ENCODE results near the gene MTHFD1L.

The MTHFD1L gene

GRCh38 chr6:151128763-151129370 is 263.4 kb downstream of the MTHFD1L start:
- no peak for DNase-seq

- peak; percentile 53 for DNase-seq
Measured at GRCh38 chr6:151130329-151130728, 264.8 kb downstream of the MTHFD1L start.

- DNase-seq = no peak
Measured at GRCh38 chr6:151131324-151132007, 266.0 kb downstream of the MTHFD1L start.

DNA sequence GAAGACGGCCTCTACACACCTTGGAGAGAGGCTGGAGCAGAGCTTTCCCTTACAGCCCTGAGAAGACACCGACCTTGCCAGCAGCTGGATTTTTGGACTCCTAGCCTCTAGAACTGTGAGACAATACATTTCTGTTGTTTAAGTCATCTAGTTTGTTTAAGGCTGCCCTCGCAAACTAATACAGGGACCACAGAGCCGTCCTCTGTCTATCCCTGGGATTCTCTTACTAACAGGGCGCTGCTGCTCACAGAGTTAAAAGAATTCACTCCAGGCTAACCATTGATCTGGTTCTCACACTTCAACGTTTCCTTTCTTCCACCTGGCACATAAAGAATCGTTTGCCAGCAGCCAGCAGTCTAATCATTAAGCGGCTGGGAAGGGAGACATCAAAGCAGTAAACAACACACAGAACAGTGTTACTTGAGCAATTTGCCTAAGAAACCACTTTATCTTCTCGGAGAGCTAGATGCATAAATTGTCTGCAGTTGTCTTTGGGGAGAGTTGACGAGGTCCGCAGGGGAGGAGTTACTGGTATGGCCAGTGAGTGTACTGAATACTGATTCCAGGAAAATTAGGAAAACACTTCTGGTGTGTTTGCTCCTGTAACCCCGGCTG is 270.7 kb downstream of the MTHFD1L start:
- DNase-seq = no peak

DNA sequence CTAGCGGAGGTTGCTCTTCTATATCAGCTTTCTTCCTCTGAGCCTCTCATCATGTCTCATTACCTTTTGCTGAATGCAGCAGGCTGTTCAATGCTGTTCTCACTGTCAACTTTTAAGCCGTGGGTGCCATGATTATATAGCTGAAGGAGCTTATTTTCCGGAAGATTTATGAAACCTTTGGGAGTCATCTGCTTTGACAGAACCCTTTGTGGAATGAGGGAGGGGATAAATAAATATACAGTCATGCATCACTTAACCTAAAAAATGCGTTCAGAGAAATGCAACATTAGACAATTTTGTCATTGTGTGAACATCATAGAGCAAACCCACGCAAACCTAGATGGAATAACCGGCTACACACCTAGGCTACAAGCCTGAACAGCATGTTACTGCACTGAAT is 272.0 kb downstream of the MTHFD1L start:
- no peak for DNase-seq

GRCh38 chr6:151139524-151139923 is 274.0 kb downstream of the MTHFD1L start:
- no peak for DNase-seq

DNA sequence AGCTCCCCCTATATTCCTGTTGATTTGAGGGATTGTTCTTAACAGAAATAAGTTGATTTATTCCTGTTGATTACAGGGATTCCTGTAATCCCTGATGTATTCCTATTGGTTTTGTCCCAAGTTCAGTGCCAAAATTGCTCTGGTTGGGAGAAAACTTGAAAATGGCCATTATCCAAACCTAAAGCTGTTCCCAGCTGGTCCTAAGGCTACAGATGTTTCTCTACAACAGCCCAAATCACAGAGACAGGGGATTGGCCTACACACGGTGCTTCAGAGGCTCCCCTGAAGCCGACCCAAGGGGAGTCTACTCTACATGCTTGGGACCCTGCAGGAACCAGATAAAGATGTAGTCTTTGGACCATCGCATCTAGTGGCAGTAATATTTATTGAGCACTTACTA is 275.3 kb downstream of the MTHFD1L start:
- DNase-seq = no peak

- DNase-seq = no peak
Measured at GRCh38 chr6:151141685-151142084, 276.2 kb downstream of the MTHFD1L start.

GRCh38 chr6:151142676-151143075 is 277.2 kb downstream of the MTHFD1L start:
- no peak for DNase-seq

DNA sequence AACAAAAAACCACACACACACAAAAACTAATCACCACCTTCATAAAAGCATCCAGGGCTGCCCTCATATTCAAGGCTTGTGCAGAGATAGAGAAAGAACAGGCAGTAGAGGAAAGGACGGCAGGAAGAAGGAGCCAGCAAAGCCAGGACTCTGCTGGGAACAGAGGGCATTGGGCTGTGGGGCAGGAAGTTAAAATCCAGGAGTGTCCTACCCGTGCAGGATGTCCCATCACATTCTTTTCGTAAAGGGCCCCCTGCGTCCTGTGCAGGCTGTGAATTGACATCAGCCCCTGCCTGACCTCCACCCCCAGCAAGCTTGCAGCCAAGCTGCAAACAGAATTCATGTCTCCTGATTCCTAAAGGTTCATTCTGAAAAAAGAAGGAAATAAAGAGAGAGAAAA is 277.8 kb downstream of the MTHFD1L start:
- DNase-seq = no peak

GRCh38 chr6:151143806-151144205 is 278.3 kb downstream of the MTHFD1L start:
- DNase-seq = no peak

DNA sequence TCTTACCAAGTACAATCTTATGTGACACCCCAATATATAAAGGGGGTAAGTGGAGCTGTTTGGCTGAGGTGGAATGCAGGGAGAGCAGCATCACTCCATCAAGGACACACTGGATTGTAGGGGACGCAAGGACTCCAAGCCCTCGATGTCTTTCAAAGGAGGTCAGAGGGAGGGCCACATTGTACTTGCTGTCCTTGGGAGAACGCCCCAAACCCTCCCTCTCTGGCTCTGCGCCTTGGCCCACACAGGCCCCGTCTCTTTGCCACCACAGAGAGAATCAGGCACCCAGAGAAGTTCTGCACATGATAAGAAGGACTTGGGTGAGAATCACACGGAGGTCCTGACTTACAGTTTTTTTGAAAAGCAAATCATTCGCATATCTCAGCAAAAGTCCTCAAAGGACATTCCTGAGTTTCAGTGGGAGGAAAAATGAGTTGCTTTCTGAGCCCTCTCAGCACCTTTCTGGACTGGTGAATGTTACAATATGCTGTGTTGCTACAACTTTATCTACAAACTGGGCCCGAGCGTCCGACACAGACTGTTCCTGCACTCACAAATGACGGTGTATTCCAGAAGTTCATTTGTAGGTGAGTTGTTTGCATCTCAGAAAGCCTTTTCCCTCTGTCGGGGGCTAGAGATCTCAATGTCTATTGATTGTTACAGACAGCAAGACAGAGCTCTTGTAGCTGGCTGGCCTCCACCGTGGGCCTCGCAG is 281.8 kb downstream of the MTHFD1L start:
- no peak for DNase-seq

DNA sequence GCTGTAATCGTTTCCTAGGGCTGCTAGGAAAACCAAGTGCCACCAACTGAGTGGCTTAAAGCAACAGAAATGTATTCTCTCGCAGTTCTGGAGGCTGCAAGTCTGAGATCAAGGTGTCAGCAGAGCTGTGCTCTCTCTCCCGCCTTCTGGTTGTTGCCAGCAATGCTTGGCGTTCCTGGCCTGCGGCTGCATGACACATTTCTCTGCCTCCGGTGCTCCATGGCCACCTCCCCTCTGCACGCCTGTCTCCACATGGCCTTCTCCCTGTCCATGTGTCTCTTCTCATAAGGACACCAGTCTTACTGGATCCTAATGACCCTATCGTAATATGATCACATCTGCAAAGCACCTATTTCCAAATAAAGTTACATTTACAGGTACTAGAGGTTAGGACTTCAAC is 282.6 kb downstream of the MTHFD1L start:
- DNase-seq = no peak

DNA sequence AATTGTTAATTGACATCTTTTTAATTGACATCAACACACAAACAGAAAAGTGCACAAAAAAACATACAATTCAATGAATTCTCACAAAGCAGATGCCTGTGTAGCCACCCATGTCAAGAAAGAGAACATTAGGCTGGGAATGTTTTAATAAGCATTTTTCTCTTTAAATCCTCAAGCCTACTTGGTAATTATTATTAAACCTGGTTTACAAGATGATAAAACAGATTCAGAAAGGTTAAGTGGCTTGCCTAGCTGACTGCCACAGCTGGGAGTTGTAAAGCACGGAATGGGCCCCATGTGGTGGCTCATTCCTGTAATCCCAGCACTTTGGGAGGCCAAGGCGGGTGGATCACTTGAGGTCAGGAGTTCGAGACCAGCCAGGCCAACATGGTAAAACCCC is 284.3 kb downstream of the MTHFD1L start:
- no peak for DNase-seq
